Left lung (tissue), 10 donors: ENCODE results near the gene ELAVL2. TPM values are rescaled to one million over a fixed set of nuclear protein-coding genes. Genes with fewer than 3 reads are reported as not detected.

Experiments
- ATAC-seq: fragments of 200-7000 bp; cut with Tn5 transposase; one replicate; pipeline ENCODE4 v1.9.1; 2020; ENCODE audit warnings: moderate library complexity
- DNase-seq, 4 donors: peaks; one replicate each; pipeline ENCODE4 v3.0.0-alpha.2; 2013 to 2020
- H3K27ac ChIP-seq, 2 donors: fragments of 200-600 bp; sonication (generic) in 1 of 2; one replicate each; pipeline versions ENCODE4 v1.5.0 to v1.8.0; 2020 to 2021
- H3K27me3 ChIP-seq, 2 donors: fragments of 200-600 bp; sonication (generic) in 1 of 2; one replicate each; pipeline versions ENCODE4 v1.5.0 to v1.8.0; 2020 to 2021
- H3K36me3 ChIP-seq, 2 donors: fragments of 200-600 bp; sonication (generic) in 1 of 2; one replicate each; pipeline versions ENCODE4 v1.5.0 to v1.8.0; 2020 to 2021
- H3K4me1 ChIP-seq, 2 donors: fragments of 200-600 bp; one replicate each; pipeline ENCODE4 v1.8.0; 2021
- H3K4me3 ChIP-seq, 2 donors: fragments of 200-600 bp; sonication (generic) in 1 of 2; one replicate each; pipeline versions ENCODE4 v1.5.0 to v1.8.0; 2020 to 2021; ENCODE audit warnings: mild to moderate bottlenecking in 1 of 2
- H3K9me3 ChIP-seq, 2 donors: fragments of 200-600 bp; sonication (generic) in 1 of 2; one replicate each; pipeline versions ENCODE4 v1.5.0 to v1.8.0; 2020 to 2021
- CTCF ChIP-seq, 2 donors: fragments of 200-600 bp; sonication (generic) in 1 of 2; IDR thresholded peaks; one replicate each; pipeline versions ENCODE4 v1.5.0 to v1.8.0; 2021; ENCODE audit warnings: antibody characterized with exemption in 2 of 2
- intact Hi-C, 2 donors: fragments of 100-400 bp; cut with DNase I; formaldehyde crosslinking; loops; one replicate each; pipeline versions ENCODE4 v1.11.2 to v1.14.2; 2022
- polyA plus RNA-seq, 6 donors: library from polyadenylated mRNA; unstranded; fragments of 120-200 nt; gene quantifications; one replicate each; pipeline ENCODE4 v1.2.1, GENCODE V29; 2013; ENCODE audit not compliant: insufficient read length in 6 of 6
- total RNA-seq, 2 donors: library from RNA; stranded (reverse); fragmentation: NEBNext Ultra II Directional; extraction: Animal tissue kit (Norgen Biotek cat#: 25700); gene quantifications; one replicate each; pipeline ENCODE4 v1.2.1, GENCODE V29; 2021
- donor health status: DM: no; HTN: yes; CAD: no.
- donor health status: DM: no; HTN: no; CAD: no.

The ELAVL2 gene
- total and polyA plus RNA-seq, 8 donors: 0.35 to 4.5 (median 2.3) TPM; not detected in 1

- ATAC-seq (no peak), DNase-seq (no peak)
- no peak for TF ChIP-seq CTCF (IDR thresholded peaks at IDR 0.05)
- Histone ChIP-seq H3K4me1 (no peaks in the 10 kb centered on the region), H3K36me3 (no peaks in the 10 kb centered on the region), H3K27ac (no peak overlapping the region), H3K27me3 (no peaks in the 10 kb centered on the region), H3K9me3 (no peaks in the 10 kb centered on the region), H3K4me3 (no peak overlapping the region)
- intact Hi-C loops: no loop called here
These were observed 156.3 kb downstream of the ELAVL2 start for GRCh38 chr9:23669776-23670175.

- intact Hi-C loops: no loop called here
- no peak for DNase-seq
- no peak overlapping the region for H3K27ac ChIP-seq
- no peaks in the 10 kb centered on the region for H3K36me3 ChIP-seq
- no peaks in the 10 kb centered on the region for H3K4me1 ChIP-seq
- TF ChIP-seq CTCF (IDR thresholded peaks at IDR 0.05): no peak
- H3K27me3 ChIP-seq: no peaks in the 10 kb centered on the region
- H3K9me3 ChIP-seq: no peaks in the 10 kb centered on the region
- ATAC-seq: no peak
- no peak overlapping the region for H3K4me3 ChIP-seq
These were observed 160.4 kb downstream of the ELAVL2 start for GRCh38 chr9:23665635-23666034.

- H3K36me3 ChIP-seq: no peaks in the 10 kb centered on the region
- no peak overlapping the region for H3K27ac ChIP-seq
- DNase-seq: no peak
- TF ChIP-seq CTCF (IDR thresholded peaks at IDR 0.05): no peak
- H3K9me3 ChIP-seq: no peaks in the 10 kb centered on the region
- no peaks in the 10 kb centered on the region for H3K4me1 ChIP-seq
- H3K27me3 ChIP-seq: no peaks in the 10 kb centered on the region
- no peak overlapping the region for H3K4me3 ChIP-seq
- ATAC-seq: no peak
- intact Hi-C loops: no loop called here
These were observed 161.0 kb downstream of the ELAVL2 start for GRCh38 chr9:23665051-23665450.

DNA sequence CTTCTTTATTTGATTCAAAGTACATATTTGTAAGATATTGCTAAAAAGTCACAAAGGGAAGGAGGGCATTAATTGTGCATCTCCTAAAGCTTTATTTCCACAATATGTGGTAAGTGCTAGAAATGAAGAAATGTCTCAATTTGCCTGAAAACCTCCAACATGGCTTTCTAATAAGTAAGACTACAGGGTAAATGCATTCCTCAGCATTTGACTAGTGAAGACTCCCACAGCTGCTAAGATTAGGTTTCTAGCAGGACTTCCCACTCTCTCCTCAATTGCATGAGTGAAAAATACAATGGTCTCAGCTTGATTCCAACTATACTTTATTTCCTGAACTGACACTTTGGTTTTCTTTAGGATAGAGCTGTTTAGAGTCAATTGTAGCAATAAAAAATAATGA lies 162.1 kb downstream of the ELAVL2 start:
- no peaks in the 10 kb centered on the region for H3K9me3 ChIP-seq
- no peaks in the 10 kb centered on the region for H3K4me1 ChIP-seq
- H3K36me3 ChIP-seq: no peaks in the 10 kb centered on the region
- no peak overlapping the region for H3K27ac ChIP-seq
- DNase-seq (no peak), ATAC-seq (no peak)
- no peak overlapping the region for H3K4me3 ChIP-seq
- no peak for TF ChIP-seq CTCF (IDR thresholded peaks at IDR 0.05)
- no peaks in the 10 kb centered on the region for H3K27me3 ChIP-seq
- intact Hi-C loops: no loop called here

GRCh38 chr9:23663536-23663935 lies 162.5 kb downstream of the ELAVL2 start:
- Histone ChIP-seq H3K27ac (no peak overlapping the region), H3K4me1 (no peaks in the 10 kb centered on the region)
- intact Hi-C loops: no loop called here

More at GRCh38 chr9:23663536-23663935, 162.5 kb downstream of the ELAVL2 start:
- no peaks in the 10 kb centered on the region for H3K36me3 ChIP-seq
- DNase-seq (no peak), ATAC-seq (no peak)
- no peaks in the 10 kb centered on the region for H3K27me3 ChIP-seq
- no peaks in the 10 kb centered on the region for H3K9me3 ChIP-seq
- no peak overlapping the region for H3K4me3 ChIP-seq
- no peak for TF ChIP-seq CTCF (IDR thresholded peaks at IDR 0.05)
